Effector memory CD4-positive, alpha-beta T cell (primary cell): ENCODE measurements around the gene MRI1.

Experiments
- DNase-seq, 3 donors: peaks; one replicate each; pipeline ENCODE4 v3.0.0-alpha.2; 2020
- H3K27ac ChIP-seq: 2 replicates; pipeline ENCODE4 v1.7.0; 2013; ENCODE audit warnings: mild to moderate bottlenecking, low read length, moderate library complexity; ENCODE audit not compliant: insufficient read depth, poor library complexity, severe bottlenecking
- H3K27me3 ChIP-seq: replicated peaks from 2 replicates; pipeline ENCODE4 v1.7.0; 2013; ENCODE audit warnings: mild to moderate bottlenecking, low read length; ENCODE audit not compliant: insufficient read depth, control insufficient read depth, poor library complexity, severe bottlenecking
- H3K36me3 ChIP-seq: 2 replicates; pipeline ENCODE4 v1.7.0; 2013; ENCODE audit warnings: mild to moderate bottlenecking, low read length, moderate library complexity; ENCODE audit not compliant: control insufficient read depth, insufficient read depth
- H3K4me1 ChIP-seq: 2 replicates; pipeline ENCODE4 v1.7.0; 2013; ENCODE audit warnings: low read length, mild to moderate bottlenecking; ENCODE audit not compliant: control insufficient read depth, insufficient read depth, poor library complexity, severe bottlenecking
- H3K4me3 ChIP-seq: 2 replicates; pipeline ENCODE4 v1.7.0; 2013; ENCODE audit warnings: low read length, low read depth, mild to moderate bottlenecking; ENCODE audit not compliant: insufficient read depth, poor library complexity, severe bottlenecking
- H3K9me3 ChIP-seq: 2 replicates; pipeline ENCODE4 v1.7.0; 2013; ENCODE audit warnings: mild to moderate bottlenecking, low read length, moderate library complexity; ENCODE audit not compliant: control insufficient read depth

The MRI1 gene

DNA sequence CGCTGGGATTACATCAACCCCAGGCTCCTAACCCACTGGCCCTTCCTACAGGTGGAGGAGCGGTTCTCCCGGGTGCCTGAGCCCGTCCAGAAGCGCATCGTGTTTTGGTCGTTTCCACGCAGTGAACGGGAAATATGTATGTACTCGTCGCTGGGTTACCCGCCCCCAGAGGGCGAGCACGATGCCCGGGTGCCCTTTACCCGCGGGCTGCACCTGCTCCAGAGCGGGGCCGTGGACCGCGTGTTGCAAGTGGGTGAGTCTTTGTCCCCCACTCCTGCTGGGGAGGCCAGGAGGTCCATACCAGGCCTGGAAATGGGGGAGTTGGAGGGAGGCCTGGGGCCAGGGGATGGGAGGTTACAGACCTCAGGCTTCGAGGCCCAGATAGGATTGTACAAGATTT, 35.3 kb downstream of the MRI1 start:
- peaks cover 15% of the 10 kb centered on the region for H3K4me1 ChIP-seq
- no peaks in the 10 kb centered on the region for H3K27me3 ChIP-seq
- no peak for DNase-seq
- no peak overlapping the region for H3K27ac ChIP-seq
- no peaks in the 10 kb centered on the region for H3K9me3 ChIP-seq
- H3K4me3 ChIP-seq = no peak overlapping the region
- no peaks in the 10 kb centered on the region for H3K36me3 ChIP-seq

DNA sequence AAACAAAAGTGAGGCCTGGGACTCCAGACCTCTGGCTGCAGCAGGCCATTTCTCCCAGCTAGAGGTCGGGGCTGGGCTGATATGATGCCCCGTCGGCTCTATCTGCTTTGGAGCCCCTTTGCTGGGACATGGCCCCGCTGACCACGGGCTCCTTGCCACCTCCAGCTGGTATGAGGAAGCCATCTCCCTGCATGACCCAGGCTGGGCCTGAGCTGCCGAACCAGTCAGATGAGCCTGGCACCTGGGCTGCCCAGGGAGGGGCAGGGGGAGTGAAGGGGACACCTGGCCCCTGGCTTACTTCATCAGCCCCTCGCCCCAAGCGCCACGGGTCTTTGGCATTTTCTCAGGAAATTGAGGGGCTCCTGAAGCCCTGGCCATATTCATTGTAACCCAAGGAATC, 38.7 kb downstream of the MRI1 start:
- no peak for DNase-seq
- Histone ChIP-seq H3K4me3 (no peak overlapping the region), H3K36me3 (no peaks in the 10 kb centered on the region), H3K27ac (no peak overlapping the region), H3K27me3 (no peaks in the 10 kb centered on the region), H3K4me1 (no peaks in the 10 kb centered on the region), H3K9me3 (no peaks in the 10 kb centered on the region)

DNA sequence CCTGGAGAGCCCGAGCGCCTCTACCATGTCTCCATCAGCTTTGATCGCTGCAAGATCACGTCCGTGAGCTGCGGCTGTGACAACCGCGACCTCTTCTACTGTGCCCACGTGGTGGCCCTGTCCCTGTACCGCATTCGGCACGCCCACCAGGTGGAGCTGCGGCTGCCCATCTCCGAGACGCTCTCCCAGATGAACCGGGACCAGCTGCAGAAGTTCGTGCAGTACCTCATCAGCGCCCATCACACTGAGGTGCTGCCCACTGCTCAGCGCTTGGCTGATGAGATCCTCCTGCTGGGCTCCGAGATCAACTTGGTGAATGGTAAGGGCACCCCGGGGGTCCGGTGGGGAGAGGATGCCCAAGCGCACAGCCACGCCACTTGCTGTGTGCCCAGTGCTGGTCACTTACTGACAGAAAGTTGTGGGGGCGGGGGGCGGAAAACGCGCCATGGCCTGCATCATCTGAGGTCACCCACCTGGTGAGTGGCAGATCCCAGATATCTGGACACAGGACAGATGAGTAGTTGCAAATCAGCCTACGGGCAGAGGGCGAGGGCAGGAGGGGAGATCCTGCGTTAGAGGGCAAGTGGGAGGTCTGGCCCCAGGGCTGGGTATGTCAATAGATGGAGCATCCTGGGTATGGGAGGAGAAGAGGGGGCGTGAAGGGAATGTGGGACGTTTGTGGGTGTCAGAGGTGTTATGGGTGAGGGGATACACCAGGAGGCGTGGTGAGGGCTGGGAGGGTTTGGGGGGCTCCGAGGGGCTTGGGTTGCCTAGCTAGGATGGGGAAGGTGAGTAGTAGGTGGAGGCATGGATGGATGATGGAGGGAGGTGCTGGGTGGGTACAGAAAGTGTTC, 40.7 kb downstream of the MRI1 start:
- Histone ChIP-seq H3K4me3 (no peak overlapping the region), H3K9me3 (no peaks in the 10 kb centered on the region), H3K36me3 (no peaks in the 10 kb centered on the region), H3K27ac (no peak overlapping the region), H3K4me1 (no peaks in the 10 kb centered on the region), H3K27me3 (no peaks in the 10 kb centered on the region)
- DNase-seq = no peak

DNA sequence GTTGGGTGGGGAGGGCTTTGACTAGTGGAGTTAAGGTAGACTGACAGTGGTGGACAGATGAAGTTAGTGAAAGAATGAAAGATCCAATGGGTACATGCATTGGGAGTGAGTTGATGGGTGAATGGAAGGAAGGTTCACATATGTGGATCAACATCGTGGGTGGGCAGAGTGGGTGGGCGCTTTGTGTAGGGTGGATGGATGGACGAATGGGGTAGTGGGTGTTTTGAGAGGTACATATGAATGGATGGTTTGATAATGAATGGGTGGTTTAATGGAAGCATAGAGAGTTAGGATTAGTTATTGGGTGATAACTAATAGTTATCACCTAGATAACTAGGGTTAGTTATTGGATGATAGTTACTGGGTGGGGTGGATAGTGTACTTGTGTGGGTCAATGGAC, 42.4 kb downstream of the MRI1 start:
- no peaks in the 10 kb centered on the region for H3K9me3 ChIP-seq
- no peaks in the 10 kb centered on the region for H3K27me3 ChIP-seq
- no peaks in the 10 kb centered on the region for H3K36me3 ChIP-seq
- H3K27ac ChIP-seq = no peak overlapping the region
- no peak for DNase-seq
- H3K4me1 ChIP-seq = no peaks in the 10 kb centered on the region
- H3K4me3 ChIP-seq = no peak overlapping the region

DNA sequence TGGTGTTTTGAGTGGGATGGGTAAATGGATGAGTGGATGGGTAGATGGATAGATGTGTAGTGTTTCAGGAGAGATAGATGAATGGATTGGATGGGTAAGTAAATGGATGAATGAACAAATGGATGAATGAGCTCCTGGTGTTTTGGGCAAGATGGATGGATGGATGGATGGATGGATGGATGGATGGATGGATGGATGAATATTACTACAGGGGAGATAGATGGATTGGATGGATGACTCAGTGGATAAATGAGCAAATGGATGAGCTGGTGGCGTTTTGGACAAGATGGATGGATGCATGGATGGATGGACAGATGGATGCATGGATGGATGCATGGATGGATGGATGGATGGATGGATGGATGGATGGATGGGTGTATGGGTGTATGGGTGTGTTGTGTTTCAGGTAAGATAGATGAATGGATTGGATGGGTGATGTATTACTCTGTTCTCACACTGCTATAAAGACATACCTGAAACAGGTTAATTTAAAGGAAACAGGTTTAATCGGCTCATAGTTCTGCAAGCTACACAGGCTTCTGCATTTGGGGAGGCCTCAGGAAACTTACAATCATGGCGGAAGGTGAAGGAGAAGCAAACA, 43.2 kb downstream of the MRI1 start:
- H3K36me3 ChIP-seq = no peaks in the 10 kb centered on the region

DNA sequence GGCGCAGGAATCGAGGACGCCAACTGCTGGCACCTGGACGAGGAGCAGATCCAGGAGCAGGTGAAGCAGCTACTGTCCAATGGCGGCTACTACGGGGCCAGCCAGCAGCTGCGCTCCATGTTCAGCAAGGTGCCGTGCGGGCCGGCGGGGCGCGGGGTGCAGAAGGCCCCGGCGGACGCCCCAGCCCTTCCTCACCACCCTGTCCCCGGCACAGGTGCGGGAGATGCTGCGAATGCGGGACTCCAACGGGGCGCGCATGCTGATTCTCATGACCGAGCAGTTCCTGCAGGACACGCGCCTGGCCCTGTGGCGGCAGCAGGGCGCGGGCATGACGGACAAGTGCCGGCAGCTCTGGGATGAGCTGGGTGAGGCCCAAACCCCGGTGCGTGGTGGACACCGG, 44.5 kb downstream of the MRI1 start:
- H3K27me3 ChIP-seq = no peaks in the 10 kb centered on the region
- no peak overlapping the region for H3K27ac ChIP-seq
- no peaks in the 10 kb centered on the region for H3K9me3 ChIP-seq
- no peak for DNase-seq
- H3K4me1 ChIP-seq = no peaks in the 10 kb centered on the region
- H3K36me3 ChIP-seq = no peaks in the 10 kb centered on the region
- no peak overlapping the region for H3K4me3 ChIP-seq

More for the DNA sequence above, 43.2 kb downstream of the MRI1 start:
- Histone ChIP-seq H3K27me3 (no peaks in the 10 kb centered on the region), H3K4me3 (no peak overlapping the region), H3K27ac (no peak overlapping the region), H3K9me3 (no peaks in the 10 kb centered on the region), H3K4me1 (no peaks in the 10 kb centered on the region)
- DNase-seq = no peak

DNA sequence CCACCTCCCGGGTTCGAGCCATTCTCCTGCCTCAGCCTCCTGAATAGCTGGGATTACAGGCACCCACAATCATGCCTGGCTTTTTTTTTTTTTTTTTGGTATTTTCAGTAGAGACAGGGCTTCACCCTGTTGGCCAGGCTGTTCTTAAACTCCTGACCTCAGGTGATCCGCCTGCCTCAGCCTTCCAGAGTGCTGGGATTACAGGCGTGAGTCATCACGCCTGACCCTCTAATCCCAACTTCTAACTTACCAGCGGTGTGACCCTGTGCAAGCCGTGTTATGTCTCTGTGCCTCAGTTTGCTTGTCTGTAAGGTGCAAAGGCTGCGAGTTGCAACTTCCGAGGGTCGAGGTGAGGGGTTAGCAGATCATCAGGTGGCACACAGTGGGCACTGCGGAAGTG, 48.2 kb downstream of the MRI1 start:
- Histone ChIP-seq H3K27ac (no peak overlapping the region), H3K4me1 (no peaks in the 10 kb centered on the region), H3K4me3 (no peak overlapping the region), H3K27me3 (no peaks in the 10 kb centered on the region), H3K36me3 (no peaks in the 10 kb centered on the region), H3K9me3 (no peaks in the 10 kb centered on the region)
- DNase-seq = no peak

DNA sequence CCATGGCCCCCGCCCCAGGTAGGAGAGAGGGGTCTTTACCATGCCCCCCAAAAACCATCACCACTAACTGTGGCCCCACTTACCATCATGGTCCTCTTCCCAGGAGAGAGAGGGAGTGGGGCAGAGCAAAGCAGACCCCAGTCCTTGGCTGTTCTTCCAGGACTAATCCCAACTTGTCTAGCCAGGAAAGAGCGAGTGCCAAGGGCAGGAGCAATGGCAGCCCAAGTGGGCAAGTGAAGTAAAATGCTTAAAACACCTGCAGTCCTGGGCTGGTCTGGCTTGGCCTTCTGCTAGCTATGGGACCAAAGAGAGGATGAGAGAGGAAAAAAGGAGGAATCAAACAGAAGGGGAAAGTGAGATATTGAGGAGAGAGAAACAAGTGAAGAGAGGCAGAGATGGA, 48.8 kb downstream of the MRI1 start:
- H3K4me3 ChIP-seq = no peak overlapping the region
- no peaks in the 10 kb centered on the region for H3K27me3 ChIP-seq
- no peak overlapping the region for H3K27ac ChIP-seq
- no peaks in the 10 kb centered on the region for H3K4me1 ChIP-seq
- H3K9me3 ChIP-seq = no peaks in the 10 kb centered on the region
- DNase-seq = no peak
- no peaks in the 10 kb centered on the region for H3K36me3 ChIP-seq

DNA sequence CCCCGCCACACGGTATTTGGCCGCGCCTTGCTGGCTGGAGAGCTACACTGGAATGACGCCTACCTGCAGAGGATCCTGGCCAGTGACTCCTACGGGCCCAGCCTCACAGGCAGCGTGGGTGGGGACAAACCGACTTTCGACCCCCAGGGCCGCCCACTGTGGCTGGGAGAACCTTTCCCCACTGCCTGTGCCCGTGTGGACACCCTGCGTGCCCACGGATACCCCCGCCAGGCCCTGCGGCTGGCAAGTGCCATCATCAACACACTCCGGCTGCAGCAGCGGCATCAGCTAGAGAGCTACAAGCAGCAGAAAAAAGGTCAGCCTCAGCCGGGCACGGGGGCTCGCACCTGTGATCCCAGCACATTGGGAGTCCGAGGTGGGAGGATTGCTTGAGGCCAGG, 50.2 kb downstream of the MRI1 start:
- no peak for DNase-seq
- Histone ChIP-seq H3K27ac (no peak overlapping the region), H3K27me3 (no peaks in the 10 kb centered on the region), H3K36me3 (no peaks in the 10 kb centered on the region), H3K4me1 (no peaks in the 10 kb centered on the region), H3K9me3 (no peaks in the 10 kb centered on the region), H3K4me3 (no peak overlapping the region)

DNA sequence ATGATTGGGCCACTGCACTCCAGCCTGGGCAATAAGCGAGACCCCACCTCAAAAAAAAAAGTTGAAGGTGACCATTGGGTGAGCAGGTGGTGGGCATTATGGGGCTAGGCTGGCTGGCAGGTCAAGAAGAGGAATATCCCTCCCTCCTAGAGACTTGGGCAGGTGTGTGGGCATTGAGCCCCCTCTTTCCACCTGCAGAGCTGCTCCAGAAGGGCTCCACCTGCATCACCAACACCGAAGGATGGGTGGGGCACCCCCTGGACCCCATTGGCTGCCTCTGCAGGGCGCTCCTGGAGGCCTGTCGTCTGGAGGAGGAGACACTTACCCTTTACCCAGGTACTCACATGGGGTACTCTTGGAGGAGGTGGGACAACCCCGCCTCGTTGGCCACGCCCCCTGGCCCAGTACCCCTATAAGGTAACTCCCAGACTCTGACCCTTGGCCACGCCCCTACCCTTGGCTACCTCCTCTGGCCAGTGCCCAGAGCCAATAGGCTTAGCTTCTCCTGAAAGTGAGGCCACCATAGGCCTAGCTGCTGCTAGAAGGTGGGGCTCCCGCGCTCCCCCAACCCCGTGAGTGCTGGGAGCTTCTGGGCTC, 52.8 kb downstream of the MRI1 start:
- DNase-seq = no peak
- Histone ChIP-seq H3K27me3 (no peaks in the 10 kb centered on the region), H3K4me1 (no peaks in the 10 kb centered on the region), H3K4me3 (no peak overlapping the region), H3K9me3 (no peaks in the 10 kb centered on the region), H3K36me3 (no peaks in the 10 kb centered on the region), H3K27ac (no peak overlapping the region)
